K562 (cell line): ENCODE results near the gene RALGPS1. TPM values are rescaled to one million over a fixed set of nuclear protein-coding genes. Genes with fewer than 3 reads are reported as not detected.
A peak's percentile ranks its signal among the peaks of the same experiment; 100 is the strongest.

Experiments used
- ATAC-seq: fragments of 200-7000 bp; cut with Tn5 transposase; 3 replicates; pipeline ENCODE4 v1.9.1; 2020; ENCODE audit warnings: moderate library complexity
- BruUV-seq: library from RNA; stranded (reverse); fragments of 400-500 nt; replicated peaks from 2 replicates; lab custom pipeline; 2021; lab: Mats Ljungman, UMichigan
- CTCF ChIA-PET: fragments of 300-600 bp; formaldehyde crosslinking; extraction: SDS; loops from one replicate; lab custom pipeline; 2021; ENCODE audit warnings: low intra/inter-chr PET ratio; lab: Yijun Ruan, JAX
- POLR2A ChIA-PET: fragments of 300-600, 350-650 bp; sonication (Branson Sonifier 250); formaldehyde crosslinking; extraction: SDS; loops from one replicate; lab custom pipeline; 2021; ENCODE audit warnings: antibody characterized with exemption, inconsistent platforms; lab: Yijun Ruan, JAX
- DNase-seq, 4 experiments: peaks; one replicate each; pipeline versions ENCODE4 v3.0.0 to v3.0.0-alpha.2; 2011 to 2018; ENCODE audit warnings: low spot score in 3 of 4, mixed read lengths in 3 of 4; ENCODE audit errors: extremely low read depth in 1 of 4
- FAIRE-seq: peaks from 2 replicates; lab custom pipeline; 2011; peaks lifted over from hg19 to GRCh38; lab: Jason Lieb, UNC
- H2AFZ ChIP-seq: 2 replicates; pipeline ENCODE4 v1.6.0; 2011; ENCODE audit warnings: low read depth, low read length, control low read depth, inconsistent platforms
- H3K27ac ChIP-seq: fragments of 200-600 bp; 3 replicates; pipeline ENCODE4 v1.8.0; 2011; ENCODE audit warnings: low read depth, mild to moderate bottlenecking, control low read depth, inconsistent platforms, low read length, moderate library complexity, mixed read lengths; ENCODE audit errors: extremely low read depth
- H3K27me3 ChIP-seq, 2 experiments: fragments of 300-600 bp in 1 of 2; 2 replicates in 1 of 2; 3 replicates in 1 of 2; pipeline versions ENCODE4 v1.6.0 to v1.8.0; 2011; ENCODE audit warnings: inconsistent platforms in 2 of 2, low read length in 2 of 2, mild to moderate bottlenecking in 1 of 2, mixed read lengths in 1 of 2, moderate library complexity in 1 of 2; ENCODE audit not compliant: control insufficient read depth in 2 of 2, insufficient read depth in 2 of 2
- H3K36me3 ChIP-seq: fragments of 300-600 bp; 3 replicates; pipeline ENCODE4 v1.8.0; 2011; ENCODE audit warnings: mild to moderate bottlenecking, low read length, inconsistent platforms; ENCODE audit not compliant: control insufficient read depth, insufficient read depth
- H3K4me1 ChIP-seq, 2 experiments: fragments of 200-600 bp in 1 of 2; replicated peaks in 1 of 2; 2 replicates in 1 of 2; 3 replicates in 1 of 2; pipeline versions ENCODE4 v1.5.1 to v1.8.0; 2011; ENCODE audit warnings: inconsistent platforms in 2 of 2, low read length in 2 of 2, mild to moderate bottlenecking in 1 of 2, mixed read lengths in 1 of 2, moderate library complexity in 1 of 2; ENCODE audit not compliant: control insufficient read depth in 2 of 2, insufficient read depth in 2 of 2
- H3K4me2 ChIP-seq: 2 replicates; pipeline ENCODE4 v1.6.1; 2011; ENCODE audit warnings: low read length, control low read depth, inconsistent platforms, mixed read lengths; ENCODE audit not compliant: insufficient read depth
- H3K4me3 ChIP-seq: fragments of 200-600 bp; sonication (generic), shearing (Covaris generic); 2 replicates; pipeline ENCODE4 v1.5.1; 2016; ENCODE audit warnings: control low read depth, inconsistent platforms
- H3K79me2 ChIP-seq: fragments of 200-600 bp; 3 replicates; pipeline ENCODE4 v1.8.0; 2011; ENCODE audit warnings: low read length, inconsistent platforms; ENCODE audit not compliant: control insufficient read depth, insufficient read depth
- H3K9ac ChIP-seq, 2 experiments: 2 replicates each; pipeline versions ENCODE4 v1.6.0 to v1.6.1; 2011; ENCODE audit warnings: low read depth in 2 of 2, low read length in 2 of 2, control low read depth in 1 of 2, inconsistent platforms in 1 of 2, mild to moderate bottlenecking in 1 of 2, mixed read lengths in 1 of 2; ENCODE audit not compliant: insufficient read depth in 1 of 2
- H3K9me1 ChIP-seq: one replicate; pipeline ENCODE4 v1.6.0; 2011; ENCODE audit warnings: inconsistent platforms, mild to moderate bottlenecking, low read length, moderate library complexity; ENCODE audit not compliant: control insufficient read depth, insufficient read depth
- H3K9me3 ChIP-seq: replicated peaks from 2 replicates; pipeline ENCODE4 v1.5.1; 2011; ENCODE audit warnings: low read depth, low read length, inconsistent platforms; ENCODE audit not compliant: control insufficient read depth, insufficient read depth
- H4K20me1 ChIP-seq: replicated peaks from 2 replicates; pipeline ENCODE4 v1.6.1; 2011; ENCODE audit warnings: low read length, inconsistent platforms, mixed read lengths; ENCODE audit not compliant: control insufficient read depth, insufficient read depth
- C11orf30 ChIP-seq: fragments of 450-650 bp; IDR thresholded peaks from 2 replicates; pipeline ENCODE4 v1.6.1; 2016; ENCODE audit warnings: low read depth, mild to moderate bottlenecking
- CBFA2T3 ChIP-seq: fragments of 450-650 bp; IDR thresholded peaks from 2 replicates; pipeline ENCODE4 v1.6.1; 2017
- GABPA ChIP-seq: fragments of 200-800 bp; sonication (Bioruptor generic); conservative IDR thresholded peaks from 2 replicates; pipeline ENCODE4 v1.6.1; 2016; ENCODE audit warnings: low read depth, missing genetic modification characterization, missing compliant biosample characterization
- HNRNPK ChIP-seq: fragments of 200-400 bp; formaldehyde crosslinking; IDR thresholded peaks from one replicate; pipeline ENCODE4 v1.6.1; 2018; ENCODE audit warnings: mild to moderate bottlenecking, low read depth, low read length; ENCODE audit not compliant: poor library complexity, severe bottlenecking
- KLF1 ChIP-seq: fragments of 450-650 bp; IDR thresholded peaks from 2 replicates; pipeline ENCODE4 v1.6.1; 2016; ENCODE audit warnings: missing genetic modification characterization, missing compliant biosample characterization
- MAFF ChIP-seq: IDR thresholded peaks from 2 replicates; pipeline ENCODE4 v1.6.1; 2012; ENCODE audit warnings: low read length, improper control_type of control experiment
- PTTG1 ChIP-seq: fragments of 450-650 bp; IDR thresholded peaks from 2 replicates; pipeline ENCODE4 v1.6.1; 2016; ENCODE audit warnings: low read depth, mild to moderate bottlenecking, missing genetic modification characterization, missing compliant biosample characterization
- RBM39 ChIP-seq: fragments of 200-400 bp; formaldehyde crosslinking; optimal IDR thresholded peaks from 2 replicates; pipeline ENCODE3; 2018; ENCODE audit warnings: low read depth, low read length
- RERE ChIP-seq: sonication (generic); formaldehyde crosslinking; IDR thresholded peaks from 2 replicates; pipeline ENCODE4 v1.8.0; 2023; ENCODE audit warnings: missing genetic modification reagents, mild to moderate bottlenecking, borderline replicate concordance
- SAFB2 ChIP-seq: fragments of 200-400 bp; formaldehyde crosslinking; IDR thresholded peaks from 2 replicates; pipeline ENCODE4 v1.6.1; 2018; ENCODE audit warnings: borderline replicate concordance, low read length, low read depth, moderate library complexity; ENCODE audit not compliant: severe bottlenecking
- TCF3 ChIP-seq: sonication (generic); formaldehyde crosslinking; IDR thresholded peaks from 2 replicates; pipeline ENCODE4 v1.4.0; 2020; ENCODE audit warnings: mild to moderate bottlenecking, missing genetic modification reagents
- TRIM28 ChIP-seq: fragments of 450-650 bp; IDR thresholded peaks from 2 replicates; pipeline ENCODE4 v1.6.1; 2017
- ZBTB1 ChIP-seq: sonication (generic); formaldehyde crosslinking; IDR thresholded peaks from 2 replicates; pipeline ENCODE4 v1.8.1; 2023; ENCODE audit warnings: missing genetic modification reagents, low read depth, mild to moderate bottlenecking, borderline replicate concordance
- ZNF263 ChIP-seq: sonication (generic); formaldehyde crosslinking; IDR thresholded peaks from 2 replicates; pipeline ENCODE4 v1.8.0; 2022; ENCODE audit warnings: mild to moderate bottlenecking, missing genetic modification reagents, borderline replicate concordance
- ZNF316 ChIP-seq: fragments of 450-650 bp; IDR thresholded peaks from 2 replicates; pipeline ENCODE4 v1.6.1; 2016
- ZNF830 ChIP-seq: fragments of 250-450 bp; sonication (Bioruptor Pico); IDR thresholded peaks from 2 replicates; pipeline ENCODE4 v1.5.0; 2021; ENCODE audit warnings: mild to moderate bottlenecking
- WGBS: fragments of 100-300 bp; shearing (Covaris generic); methylation state at CpG from one replicate; pipeline ENCODE4 v1.1.6; 2016; ENCODE audit warnings: low coverage, mixed read lengths; ENCODE audit not compliant: insufficient coverage; ENCODE audit errors: missing lambda C conversion rate; 5-methylcytosine and 5-hydroxymethylcytosine counted together
- in situ Hi-C: fragments of 300-500 bp; cut with MboI; formaldehyde crosslinking; loops from 4 replicates; pipeline ENCODE4 v1.15.0; 2018; ENCODE audit warnings: inconsistent platforms, mixed read lengths
- intact Hi-C: fragments of 100-400 bp; cut with micrococcal nuclease; formaldehyde crosslinking; loops from 2 replicates; pipeline ENCODE4 v1.14.2; 2022
- polyA plus RNA-seq, 8 experiments: library from polyadenylated mRNA; depleted of rRNA in 4 of 8; stranded (reverse) in 5 of 8; unstranded in 3 of 8; fragments of >200 nt; fragmentation: Nextera tagmentation in 2 of 8; fragmentation: Illumina TruSeq in 1 of 8; extraction: Ambion mirVana in 2 of 8; extraction: Trizol in 1 of 8; gene quantifications; 2 replicates each; pipeline versions ENCODE4 v1.2.1 to v1.2.3, GENCODE V29; 2011 to 2014; ENCODE audit warnings: inconsistent platforms in 1 of 8, missing spikeins in 1 of 8
- total RNA-seq, 7 experiments: library from RNA; depleted of rRNA in 6 of 7; stranded (reverse); fragments of >200 nt in 6 of 7; fragmentation: Illumina TruSeq in 2 of 7; extraction: Trizol in 2 of 7; gene quantifications; 2 replicates each; pipeline versions ENCODE4 v1.2.1 to v1.2.3, GENCODE V29; 2011 to 2021; ENCODE audit warnings: low replicate concordance in 1 of 7
- TF ChIP-seq, protein P1 (sequence below): fragments of 450-650 bp; IDR thresholded peaks from one replicate; pipeline ENCODE4 v1.6.1; 2018; ENCODE audit warnings: mild to moderate bottlenecking, moderate library complexity; ENCODE audit not compliant: partially characterized antibody

The RALGPS1 gene
- total and polyA plus RNA-seq, 9 of the 15 experiments (the other 6 are each of a cell fraction or from before 2014, with no cell fraction given), result 0.04 to 2.6 (median 1.5) TPM

DNA sequence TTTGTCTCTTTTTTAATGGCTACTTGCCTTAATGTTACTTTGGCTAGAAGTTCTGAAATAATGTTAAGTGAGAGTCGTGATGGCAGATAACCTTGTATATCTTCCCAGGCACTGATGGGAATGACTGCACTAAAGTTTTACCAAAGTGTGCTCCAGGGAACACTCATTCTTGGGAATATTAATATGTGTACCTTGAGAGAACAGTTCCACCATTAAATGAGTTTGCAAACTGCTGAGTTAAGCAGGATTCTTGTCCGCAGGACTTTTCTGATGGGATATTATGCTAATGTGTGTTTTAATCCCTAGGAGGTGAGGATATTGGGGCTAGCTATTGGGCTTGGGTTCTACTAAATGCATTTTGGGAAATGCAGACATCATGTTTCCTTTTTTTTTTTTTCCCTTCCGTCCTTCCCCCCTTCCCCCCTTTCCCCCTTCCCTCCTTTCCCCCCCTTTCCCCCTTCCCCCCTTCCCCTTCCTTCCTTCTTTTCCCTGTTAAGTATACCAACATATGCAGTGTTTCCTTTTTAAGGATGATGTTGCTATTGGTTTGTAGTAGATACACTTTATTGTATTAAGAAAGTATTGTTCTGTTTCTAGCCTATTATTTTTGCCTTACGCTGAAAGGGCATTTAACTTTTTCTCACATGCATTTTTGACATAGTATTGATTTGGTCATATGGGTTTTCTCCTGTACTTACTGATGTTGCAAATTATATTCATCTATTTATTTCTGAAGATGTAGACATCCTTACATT, 38.6 kb upstream of the RALGPS1 start:
- Histone ChIP-seq H3K27ac (no peak overlapping the region), H3K9ac (no peak overlapping the region), H3K4me2 (no peak overlapping the region), H3K36me3 (peaks cover 23% of the 10 kb centered on the region), H3K79me2 (peaks cover 24% of the 10 kb centered on the region; the same call in 2 of the 3 replicates), H3K27me3 (no peaks in the 10 kb centered on the region), H4K20me1 (no peaks in the 10 kb centered on the region; the same call in 1 of the 2 replicates), H3K9me3 (no peaks in the 10 kb centered on the region), H3K9me1 (no peaks in the 10 kb centered on the region), H2AFZ (no peak overlapping the region), H3K4me1 (peaks cover 3 to 7% of the 10 kb centered on the region in 2 experiments; a peak in 1 of 5 replicates), H3K4me3 (no peak overlapping the region)
- no peak for DNase-seq
- ChIA-PET POLR2A (no interaction called here), CTCF (no interaction called here)
- in situ Hi-C loops, result no loop called here
- FAIRE-seq, result peak; percentile 35
- 39% methylated on average over 3 of the region's 4 CpGs for WGBS
- no TSS peak for BruUV-seq
- ATAC-seq, result no peak
- intact Hi-C loops, result no loop called here
- TF ChIP-seq RERE (CRISPR knock-in tag) (no peak), MAFF (peak; percentile 61), TCF3 (CRISPR knock-in tag) (no peak), ZBTB1 (CRISPR knock-in tag) (no peak), RBM39 (no peak), HNRNPK (peak; percentile 87), ZNF263 (no peak), SAFB2 (no peak), TRIM28 (no peak), KLF1 (no peak), PTTG1 (tag) (no peak), GABPA (tag) (no peak), C11orf30 (peak; percentile 50; the same call in 1 of the 2 replicates), CBFA2T3 (no peak), ZNF316 (peak; percentile 77), ZNF830 (CRISPR knock-in tag) (no peak)
- TF ChIP-seq, protein P1, sequence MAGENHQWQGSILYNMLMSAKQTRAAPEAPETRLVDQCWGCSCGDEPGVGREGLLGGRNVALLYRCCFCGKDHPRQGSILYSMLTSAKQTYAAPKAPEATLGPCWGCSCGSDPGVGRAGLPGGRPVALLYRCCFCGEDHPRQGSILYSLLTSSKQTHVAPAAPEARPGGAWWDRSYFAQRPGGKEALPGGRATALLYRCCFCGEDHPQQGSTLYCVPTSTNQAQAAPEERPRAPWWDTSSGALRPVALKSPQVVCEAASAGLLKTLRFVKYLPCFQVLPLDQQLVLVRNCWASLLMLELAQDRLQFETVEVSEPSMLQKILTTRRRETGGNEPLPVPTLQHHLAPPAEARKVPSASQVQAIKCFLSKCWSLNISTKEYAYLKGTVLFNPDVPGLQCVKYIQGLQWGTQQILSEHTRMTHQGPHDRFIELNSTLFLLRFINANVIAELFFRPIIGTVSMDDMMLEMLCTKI, result no peak
